Measurements from ENCODE around the gene RNF223.

The RNF223 gene

DNA sequence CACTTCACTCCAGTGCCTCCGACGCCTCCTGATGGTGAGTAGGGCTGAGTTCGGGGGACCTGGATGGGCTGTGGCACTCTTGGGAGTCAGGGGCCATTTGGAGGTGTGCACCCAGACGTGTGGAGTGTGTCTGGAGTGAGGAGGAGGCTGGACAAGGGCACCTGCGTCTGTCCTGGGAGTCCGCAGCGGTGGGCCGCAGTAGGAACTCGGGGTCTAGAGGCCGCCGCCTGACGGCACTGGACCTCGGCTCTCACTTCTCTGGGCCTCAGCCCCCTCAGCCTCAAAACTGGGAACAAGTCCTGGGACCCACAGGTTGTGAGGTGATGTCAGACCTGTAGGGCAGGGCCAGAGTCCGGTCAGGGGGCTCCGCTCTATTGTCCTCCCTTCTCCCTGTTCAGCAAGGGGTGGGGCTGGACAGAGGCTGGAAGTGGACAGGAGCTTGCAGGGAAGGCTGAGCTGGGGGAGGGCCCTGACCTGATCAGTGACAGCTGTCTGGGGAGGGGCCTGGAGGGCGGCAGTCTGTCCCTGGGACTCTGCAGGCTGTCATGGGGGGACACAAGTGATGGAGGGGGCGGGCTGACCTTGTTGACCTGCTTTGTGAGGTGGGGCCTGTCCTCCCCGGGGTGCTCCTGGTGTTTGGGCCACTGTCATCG lies 38.7 kb downstream of the RNF223 start:
- Histone ChIP-seq H3K79me2 (ENCODE audit: control insufficient read depth, insufficient read depth, low read length, poor library complexity) (peaks cover 2% of the 10 kb centered on the region), H3K18ac (ENCODE audit: low read length) (no peak overlapping the region), H2BK12ac (ENCODE audit: low read length) (no peak overlapping the region), H2BK5ac (ENCODE audit: low read depth, low read length, poor library complexity) (no peak overlapping the region), H3K27me3 (ENCODE audit: insufficient read depth, low read length) (peaks cover 6% of the 10 kb centered on the region), H4K12ac (ENCODE audit: low read depth, low read length) (no peak overlapping the region), H3K14ac (ENCODE audit: low read length) (no peak overlapping the region), H3K4me2 (ENCODE audit: low read length) (no peak overlapping the region), H3K23ac (ENCODE audit: low read length) (no peak overlapping the region), H4K91ac (ENCODE audit: low read depth, low read length) (no peak overlapping the region), H3K36me3 (ENCODE audit: control insufficient read depth in 1 of 2, insufficient read depth in 2 of 2, low read length in 2 of 2) (peaks cover 28 to 31% of the 10 kb centered on the region in 2 experiments), H2AFZ (ENCODE audit: insufficient read depth, low read length, poor library complexity) (no peak overlapping the region), H2BK120ac (ENCODE audit: insufficient read depth, low read length, poor library complexity) (no peak overlapping the region), H3K4me3 (ENCODE audit: low read depth, low read length) (no peak overlapping the region), H4K8ac (ENCODE audit: low read depth, low read length) (no peak overlapping the region), H2AK5ac (ENCODE audit: low read length) (no peak overlapping the region), H3K9me3 (ENCODE audit: insufficient read depth, low read depth, low read length) (peaks cover 6% of the 10 kb centered on the region), H3K27ac (ENCODE audit: low read depth, low read length) (no peak overlapping the region), H3K4ac (ENCODE audit: low read depth, low read length) (no peak overlapping the region), H3K9ac (ENCODE audit: low read length) (no peak overlapping the region), H3K79me1 (ENCODE audit: low read length) (peaks cover 2% of the 10 kb centered on the region), H3K4me1 (ENCODE audit: control insufficient read depth in 1 of 2, insufficient read depth in 2 of 2, low read length in 2 of 2) (peaks cover 17 to 21% of the 10 kb centered on the region in 2 experiments)
- no CpG with 5 or more reads among the region's 19 CpGs for WGBS (ENCODE audit: extremely low coverage, insufficient coverage, insufficient read length)
- DNase-seq = no peak

DNA sequence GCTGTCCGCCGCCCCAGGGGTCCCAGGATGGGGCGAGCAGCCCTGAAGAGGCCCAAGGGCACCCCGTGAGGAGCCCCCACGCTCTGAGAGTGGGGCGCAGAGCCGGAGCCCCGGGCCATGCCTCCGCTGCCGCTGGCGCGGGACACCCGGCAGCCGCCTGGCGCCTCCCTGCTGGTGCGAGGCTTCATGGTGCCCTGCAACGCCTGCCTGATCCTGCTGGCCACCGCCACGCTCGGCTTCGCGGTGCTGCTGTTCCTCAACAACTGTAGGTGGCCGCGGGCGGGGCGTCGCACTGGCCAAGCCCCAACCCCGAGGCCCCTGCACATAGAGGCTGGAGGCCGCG lies 39.7 kb downstream of the RNF223 start:
- Histone ChIP-seq H4K8ac (ENCODE audit: low read depth, low read length) (no peak overlapping the region), H4K12ac (ENCODE audit: low read depth, low read length) (no peak overlapping the region), H3K14ac (ENCODE audit: low read length) (no peak overlapping the region), H2AFZ (ENCODE audit: insufficient read depth, low read length, poor library complexity) (no peak overlapping the region), H3K18ac (ENCODE audit: low read length) (no peak overlapping the region), H3K27ac (ENCODE audit: low read depth, low read length) (no peak overlapping the region), H2BK5ac (ENCODE audit: low read depth, low read length, poor library complexity) (no peak overlapping the region), H3K9me3 (ENCODE audit: insufficient read depth, low read depth, low read length) (peaks cover 9% of the 10 kb centered on the region), H3K79me1 (ENCODE audit: low read length) (peaks cover 2% of the 10 kb centered on the region), H3K4ac (ENCODE audit: low read depth, low read length) (no peak overlapping the region), H3K27me3 (ENCODE audit: insufficient read depth, low read length) (peaks cover 6% of the 10 kb centered on the region), H2BK120ac (ENCODE audit: insufficient read depth, low read length, poor library complexity) (no peak overlapping the region), H3K4me2 (ENCODE audit: low read length) (peak overlapping the region; percentile 76), H3K4me1 (ENCODE audit: control insufficient read depth in 1 of 2, insufficient read depth in 2 of 2, low read length in 2 of 2) (peaks cover 8 to 12% of the 10 kb centered on the region in 2 experiments), H3K9ac (ENCODE audit: low read length) (no peak overlapping the region), H3K23ac (ENCODE audit: low read length) (no peak overlapping the region), H4K91ac (ENCODE audit: low read depth, low read length) (no peak overlapping the region), H3K4me3 (ENCODE audit: low read depth, low read length) (no peak overlapping the region), H2BK12ac (ENCODE audit: low read length) (no peak overlapping the region), H2AK5ac (ENCODE audit: low read length) (no peak overlapping the region), H3K79me2 (ENCODE audit: control insufficient read depth, insufficient read depth, low read length, poor library complexity) (peaks cover 2% of the 10 kb centered on the region), H3K36me3 (ENCODE audit: control insufficient read depth in 1 of 2, insufficient read depth in 2 of 2, low read length in 2 of 2) (peaks cover 28 to 31% of the 10 kb centered on the region in 2 experiments)
- no CpG with 5 or more reads among the region's 30 CpGs for WGBS (ENCODE audit: extremely low coverage, insufficient coverage, insufficient read length)
- DNase-seq = no peak

DNA sequence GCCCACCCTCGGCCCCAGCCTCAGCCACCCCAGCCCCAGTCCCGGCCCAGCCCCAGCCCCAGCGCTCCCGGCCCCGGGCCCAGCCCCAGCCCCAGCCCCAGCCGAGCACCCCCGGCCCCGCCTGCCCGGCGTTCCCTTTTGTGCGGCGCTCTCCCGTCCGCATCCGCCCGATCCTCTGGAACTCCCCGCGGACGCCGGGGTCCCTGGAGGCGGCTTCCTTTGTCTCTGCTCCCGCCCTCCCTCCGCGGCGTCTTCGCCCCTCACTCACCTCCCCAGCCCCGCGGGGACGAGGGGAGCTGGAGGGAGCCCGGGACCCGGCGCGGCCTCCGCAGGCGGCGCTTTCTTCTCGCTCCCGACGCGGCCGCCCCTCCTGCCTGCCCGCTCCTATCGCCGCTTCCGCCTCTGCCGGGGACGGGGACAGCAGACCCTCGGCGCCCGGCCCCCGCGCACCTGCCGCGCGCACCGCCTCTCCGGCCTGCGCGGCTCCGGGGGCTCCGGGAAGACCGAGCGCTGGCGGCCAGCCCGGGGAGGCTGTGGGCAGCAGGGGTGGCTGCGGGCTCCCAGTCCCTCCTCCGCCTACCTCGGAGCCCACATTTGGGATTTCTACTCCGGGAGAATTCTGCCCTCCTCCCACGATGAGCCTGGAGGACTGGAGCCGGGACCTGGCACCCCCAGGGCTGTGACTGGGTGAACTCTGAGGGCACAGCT lies 40.2 kb downstream of the RNF223 start:
- no peak overlapping the region for H3K18ac ChIP-seq (ENCODE audit: low read length)
- peak overlapping the region; percentile 45 for H3K4me3 ChIP-seq (ENCODE audit: low read depth, low read length)
- H2BK12ac ChIP-seq (ENCODE audit: low read length) = no peak overlapping the region
- DNase-seq = no peak
- no peak overlapping the region for H4K91ac ChIP-seq (ENCODE audit: low read depth, low read length)
- peak overlapping the region; percentile 76 for H3K4me2 ChIP-seq (ENCODE audit: low read length)
- peaks cover 2% of the 10 kb centered on the region for H3K79me2 ChIP-seq (ENCODE audit: control insufficient read depth, insufficient read depth, low read length, poor library complexity)
- H2AK5ac ChIP-seq (ENCODE audit: low read length) = no peak overlapping the region
- no peak overlapping the region for H2BK5ac ChIP-seq (ENCODE audit: low read depth, low read length, poor library complexity)
- H3K4ac ChIP-seq (ENCODE audit: low read depth, low read length) = peak overlapping the region; percentile 33
- peak overlapping the region; percentile 32 for H3K14ac ChIP-seq (ENCODE audit: low read length)
- WGBS (ENCODE audit: extremely low coverage, insufficient coverage, insufficient read length) = no CpG with 5 or more reads among the region's 71 CpGs
- H2AFZ ChIP-seq (ENCODE audit: insufficient read depth, low read length, poor library complexity) = no peak overlapping the region
- peak overlapping the region; percentile 55 for H4K12ac ChIP-seq (ENCODE audit: low read depth, low read length)
- H3K9me3 ChIP-seq (ENCODE audit: insufficient read depth, low read depth, low read length) = peaks cover 10% of the 10 kb centered on the region
- H3K23ac ChIP-seq (ENCODE audit: low read length) = no peak overlapping the region
- H3K4me1 ChIP-seq (ENCODE audit: control insufficient read depth in 1 of 2, insufficient read depth in 2 of 2, low read length in 2 of 2) = peaks cover 8 to 11% of the 10 kb centered on the region in 2 experiments
- peaks cover 2% of the 10 kb centered on the region for H3K79me1 ChIP-seq (ENCODE audit: low read length)
- no peak overlapping the region for H3K9ac ChIP-seq (ENCODE audit: low read length)
- peaks cover 28 to 31% of the 10 kb centered on the region in 2 experiments for H3K36me3 ChIP-seq (ENCODE audit: control insufficient read depth in 1 of 2, insufficient read depth in 2 of 2, low read length in 2 of 2)
- H3K27ac ChIP-seq (ENCODE audit: low read depth, low read length) = no peak overlapping the region
- H3K27me3 ChIP-seq (ENCODE audit: insufficient read depth, low read length) = peaks cover 6% of the 10 kb centered on the region
- no peak overlapping the region for H2BK120ac ChIP-seq (ENCODE audit: insufficient read depth, low read length, poor library complexity)
- peak overlapping the region; percentile 23 for H4K8ac ChIP-seq (ENCODE audit: low read depth, low read length)

DNA sequence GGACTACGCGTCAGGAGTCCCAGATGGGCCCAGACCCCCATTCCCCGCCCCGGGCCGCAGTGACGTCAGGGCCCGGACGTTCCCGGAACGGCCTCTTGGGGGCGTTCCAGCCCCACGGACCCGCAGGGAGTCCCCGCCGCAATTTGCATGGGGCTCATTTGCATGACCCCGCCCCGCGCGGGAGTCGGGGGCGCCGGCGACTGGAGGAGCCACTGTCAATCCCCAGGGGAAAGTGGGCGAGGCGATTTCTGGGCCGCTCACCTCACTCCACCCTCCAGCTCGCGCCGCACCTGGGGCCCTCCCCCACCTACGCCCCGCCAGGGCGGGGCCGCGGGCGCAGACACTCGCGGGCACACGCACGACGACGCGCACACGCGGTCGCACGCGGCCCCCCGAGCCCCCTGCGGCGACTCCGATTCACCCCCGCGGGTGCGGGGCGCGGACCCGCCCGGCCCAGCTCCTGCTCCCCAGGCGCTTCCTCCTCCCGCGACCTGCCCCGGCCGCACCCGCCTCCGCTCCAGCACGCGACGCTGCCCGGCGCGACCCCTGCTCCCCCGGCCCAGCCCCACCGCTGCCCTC lies 41.0 kb downstream of the RNF223 start:
- no CpG with 5 or more reads among the region's 73 CpGs for WGBS (ENCODE audit: extremely low coverage, insufficient coverage, insufficient read length)
- H3K9me3 ChIP-seq (ENCODE audit: insufficient read depth, low read depth, low read length) = peaks cover 10% of the 10 kb centered on the region

More for the DNA sequence above, 41.0 kb downstream of the RNF223 start:
- H3K36me3 ChIP-seq (ENCODE audit: control insufficient read depth in 1 of 2, insufficient read depth in 2 of 2, low read length in 2 of 2) = peaks cover 23 to 25% of the 10 kb centered on the region in 2 experiments
- no peak overlapping the region for H3K27ac ChIP-seq (ENCODE audit: low read depth, low read length)
- H2AFZ ChIP-seq (ENCODE audit: insufficient read depth, low read length, poor library complexity) = no peak overlapping the region
- H2BK12ac ChIP-seq (ENCODE audit: low read length) = no peak overlapping the region
- no peak overlapping the region for H2AK5ac ChIP-seq (ENCODE audit: low read length)
- H4K8ac ChIP-seq (ENCODE audit: low read depth, low read length) = peak overlapping the region; percentile 64
- peak overlapping the region; percentile 71 for H3K18ac ChIP-seq (ENCODE audit: low read length)
- H3K4me3 ChIP-seq (ENCODE audit: low read depth, low read length) = peak overlapping the region; percentile 62
- H2BK5ac ChIP-seq (ENCODE audit: low read depth, low read length, poor library complexity) = peak overlapping the region; percentile 19
- peaks cover 2% of the 10 kb centered on the region for H3K79me2 ChIP-seq (ENCODE audit: control insufficient read depth, insufficient read depth, low read length, poor library complexity)
- H3K4me2 ChIP-seq (ENCODE audit: low read length) = peak overlapping the region; percentile 94
- peaks cover 6% of the 10 kb centered on the region for H3K27me3 ChIP-seq (ENCODE audit: insufficient read depth, low read length)
- H3K79me1 ChIP-seq (ENCODE audit: low read length) = peaks cover 2% of the 10 kb centered on the region
- peak; percentile 70 to 75 for DNase-seq
- no peak overlapping the region for H3K4ac ChIP-seq (ENCODE audit: low read depth, low read length)
- H3K4me1 ChIP-seq (ENCODE audit: control insufficient read depth in 1 of 2, insufficient read depth in 2 of 2, low read length in 2 of 2) = peaks cover 8 to 11% of the 10 kb centered on the region in 2 experiments
- no peak overlapping the region for H4K12ac ChIP-seq (ENCODE audit: low read depth, low read length)
- peak overlapping the region; percentile 63 for H4K91ac ChIP-seq (ENCODE audit: low read depth, low read length)
- no peak overlapping the region for H3K14ac ChIP-seq (ENCODE audit: low read length)
- no peak overlapping the region for H3K23ac ChIP-seq (ENCODE audit: low read length)
- no peak overlapping the region for H2BK120ac ChIP-seq (ENCODE audit: insufficient read depth, low read length, poor library complexity)
- no peak overlapping the region for H3K9ac ChIP-seq (ENCODE audit: low read length)
